Measurements from ENCODE around the gene CTIF.

CTIF gene

GRCh38 chr18:48573632-48574283 is 34.9 kb downstream of the CTIF start:
- no peak for FAIRE-seq
- no peak for DNase-seq (ENCODE audit: low spot score)

DNA sequence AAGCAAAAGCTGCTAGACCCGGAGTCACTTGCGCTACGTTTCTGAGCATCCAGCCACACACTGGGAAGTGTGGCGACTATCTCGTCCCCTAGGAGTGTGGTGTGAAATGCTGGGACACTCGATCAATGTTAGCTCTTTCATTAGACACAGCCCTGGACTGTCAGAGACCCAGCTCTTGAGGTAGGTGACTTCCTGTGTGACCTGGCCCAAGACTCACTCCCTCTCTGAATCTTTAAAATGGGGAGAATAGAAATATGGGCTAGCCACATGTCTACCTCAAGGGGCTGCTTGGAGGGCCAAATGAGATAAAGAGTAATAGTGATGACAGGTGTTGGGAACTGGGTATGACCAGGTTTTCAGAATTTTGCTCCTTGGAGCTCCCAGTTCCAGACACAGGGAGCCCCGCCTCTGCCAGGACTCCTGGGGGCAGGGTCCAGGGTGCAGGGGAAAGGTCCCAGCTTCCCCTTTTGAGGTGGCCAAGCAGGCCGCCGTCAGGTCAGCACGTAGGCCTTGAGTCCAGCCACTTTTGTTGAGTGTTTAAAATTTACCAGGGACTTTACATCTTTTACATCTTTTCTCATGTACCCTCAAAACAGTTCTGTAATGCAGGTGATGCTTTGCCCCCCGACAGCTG is 36.0 kb downstream of the CTIF start:
- FAIRE-seq = no peak

DNA sequence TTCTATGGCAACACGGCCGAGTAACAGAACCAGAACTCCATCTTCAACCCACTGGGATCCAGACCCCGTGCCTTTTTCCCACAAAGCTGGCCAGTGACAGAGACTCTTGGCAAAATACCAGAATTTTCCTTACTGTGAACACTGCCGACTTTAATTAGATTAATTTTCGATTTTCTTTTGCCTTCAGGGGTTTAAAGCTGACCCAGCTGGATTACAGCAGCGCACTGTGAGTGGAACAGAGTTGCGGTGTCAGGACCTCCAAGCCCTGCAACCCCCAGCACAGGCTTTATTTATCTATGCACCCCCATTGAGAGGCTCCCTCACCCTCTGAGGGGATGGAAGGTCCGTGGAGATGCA is 36.4 kb downstream of the CTIF start:
- DNase-seq (ENCODE audit: low spot score) (no peak), FAIRE-seq (no peak)

More for the DNA sequence above, 36.0 kb downstream of the CTIF start:
- DNase-seq (ENCODE audit: low spot score) = no peak

- FAIRE-seq = no peak
- DNase-seq (ENCODE audit: low spot score) = no peak
Observed at GRCh38 chr18:48575658-48576456, 37.0 kb downstream of the CTIF start.

DNA sequence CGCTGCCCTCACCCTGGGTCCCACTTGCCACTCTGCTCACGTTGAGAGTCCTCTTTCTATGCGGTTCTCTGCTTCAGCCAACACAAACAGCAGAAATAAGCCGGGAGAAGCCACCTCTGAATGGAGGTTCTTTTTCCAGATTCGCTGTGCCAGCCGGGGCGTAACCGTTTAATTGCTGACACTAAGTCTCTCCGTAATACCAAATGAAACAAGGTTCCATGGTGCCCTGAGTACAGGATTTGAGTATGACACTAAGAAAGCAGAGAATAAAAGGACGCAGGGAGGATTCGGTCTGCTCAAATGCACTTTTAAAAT is 37.6 kb downstream of the CTIF start:
- FAIRE-seq = no peak
- DNase-seq (ENCODE audit: low spot score) = no peak

GRCh38 chr18:48577478-48578190 is 38.8 kb downstream of the CTIF start:
- FAIRE-seq (no peak), DNase-seq (ENCODE audit: low spot score) (no peak)

DNA sequence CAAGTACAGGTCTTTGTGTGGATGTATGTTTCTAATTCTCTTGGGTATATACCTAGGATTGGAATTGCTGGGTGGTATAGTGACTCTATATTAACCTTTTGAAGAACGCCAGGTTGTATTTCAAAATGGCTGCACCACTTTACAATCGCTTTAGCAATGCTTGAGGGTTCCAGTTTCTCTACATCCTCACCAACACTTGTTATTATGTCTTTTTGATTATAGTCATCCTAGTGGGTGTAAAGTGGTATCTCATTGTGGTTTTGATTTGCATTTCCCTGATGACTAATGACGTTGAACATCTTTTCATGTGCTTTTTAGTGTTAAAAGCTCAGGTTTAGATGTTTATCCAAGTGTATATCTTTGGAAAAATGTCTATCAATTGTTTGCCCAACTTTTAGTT is 39.5 kb downstream of the CTIF start:
- no peak for DNase-seq (ENCODE audit: low spot score)
- FAIRE-seq = no peak

DNA sequence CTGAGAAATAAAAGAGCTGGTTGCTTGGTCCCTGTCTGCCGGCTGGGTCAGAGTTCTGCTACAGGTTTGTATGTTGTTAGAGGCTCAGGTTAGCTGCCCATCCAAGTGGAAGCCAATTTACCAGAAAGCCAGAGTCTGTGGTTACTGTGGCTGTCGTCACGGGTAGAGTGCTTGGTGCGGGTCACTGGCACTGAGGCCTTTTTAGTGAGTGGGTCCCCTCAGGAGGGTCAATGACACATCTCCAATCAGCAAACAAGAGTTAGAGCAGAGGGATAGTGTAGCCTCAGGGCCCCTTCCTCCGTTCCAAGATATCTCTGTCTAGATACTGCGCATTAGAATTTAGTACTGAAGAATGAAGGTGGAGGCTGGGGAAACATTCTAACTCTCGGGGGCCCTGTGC is 41.2 kb downstream of the CTIF start:
- no peak for FAIRE-seq
- DNase-seq (ENCODE audit: low spot score) = no peak

DNA sequence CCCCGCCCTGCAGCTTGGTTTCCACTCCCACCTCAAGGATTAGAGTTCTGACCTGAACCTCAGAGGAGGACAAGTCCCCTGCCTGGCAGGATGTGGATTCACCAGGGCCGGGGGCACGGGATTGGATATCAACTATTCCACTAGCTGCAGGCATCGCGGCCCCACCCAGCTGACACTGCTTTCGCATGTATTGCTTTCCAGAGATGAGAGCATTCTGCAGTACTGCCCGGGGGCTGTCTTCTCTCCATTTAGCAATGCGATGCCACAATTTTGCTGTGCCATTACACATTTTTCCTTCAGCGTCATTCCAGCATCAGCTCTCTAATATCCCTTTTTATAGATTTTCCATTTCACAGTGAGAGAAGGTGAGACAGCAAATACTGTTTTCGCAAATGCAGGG is 42.0 kb downstream of the CTIF start:
- FAIRE-seq (no peak), DNase-seq (ENCODE audit: low spot score) (no peak)

- DNase-seq (ENCODE audit: low spot score) = no peak
- FAIRE-seq = no peak
Observed at GRCh38 chr18:48581206-48581605, 42.4 kb downstream of the CTIF start.

DNA sequence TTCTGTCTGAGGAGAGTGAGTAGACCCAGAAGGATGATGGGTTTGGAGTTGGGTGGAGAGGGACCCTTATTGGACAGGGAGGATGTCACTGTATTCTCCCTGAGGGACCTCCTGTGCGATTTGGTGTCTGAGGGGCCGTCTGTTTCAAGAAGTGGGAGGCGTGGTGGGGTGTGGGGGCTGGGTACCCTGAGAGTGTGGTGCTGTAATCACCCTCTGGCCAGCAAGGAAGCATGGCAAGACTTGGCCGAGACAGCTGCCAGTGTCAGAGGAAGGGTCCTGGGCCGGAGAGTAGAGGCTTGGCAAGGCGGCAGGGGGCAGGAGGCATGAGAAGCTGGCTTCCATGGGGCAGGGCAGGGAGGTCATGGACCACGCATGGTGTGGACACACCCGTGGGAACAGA is 43.1 kb downstream of the CTIF start:
- DNase-seq (ENCODE audit: low spot score) = no peak

DNA sequence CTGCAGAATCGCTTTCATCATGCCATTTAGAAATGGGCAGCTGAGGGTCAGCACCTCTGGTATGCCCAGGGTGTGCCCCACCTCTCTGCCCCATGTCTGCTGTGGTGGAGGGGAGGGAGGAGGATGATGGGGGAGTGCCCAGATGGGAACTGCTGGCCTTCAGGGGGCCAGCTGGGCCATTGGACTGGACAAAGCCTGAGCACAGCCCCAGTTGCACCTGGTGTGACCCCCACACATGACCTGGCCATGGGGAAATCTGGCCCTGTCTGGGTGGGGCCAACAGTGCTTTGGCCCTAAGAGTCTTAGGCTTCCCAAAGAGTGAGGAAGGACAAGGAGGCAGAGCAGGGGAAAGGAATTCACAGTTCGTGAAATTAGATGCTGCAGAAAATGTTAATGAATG is 44.1 kb downstream of the CTIF start:
- FAIRE-seq (no peak), DNase-seq (ENCODE audit: low spot score) (no peak)

More for the DNA sequence above, 43.1 kb downstream of the CTIF start:
- FAIRE-seq = no peak

DNA sequence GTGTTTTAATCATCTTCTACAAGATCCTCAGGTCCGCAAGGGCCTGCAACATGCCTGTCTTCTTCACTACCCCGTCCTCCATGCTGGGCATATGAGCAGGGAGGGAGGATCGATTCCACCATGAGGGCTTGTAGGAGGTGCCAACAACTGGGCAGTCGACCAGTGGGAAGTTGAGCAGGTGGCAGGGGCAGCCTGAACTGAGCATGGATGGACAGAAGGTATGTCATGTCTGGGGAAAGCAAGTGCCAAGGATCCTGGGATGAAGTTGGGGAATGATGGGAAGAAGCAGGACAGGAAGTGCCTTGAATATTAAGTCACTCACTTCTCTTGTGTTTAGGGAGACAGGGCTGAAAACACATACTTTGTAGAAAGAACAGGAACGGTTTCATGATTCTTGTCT is 44.7 kb downstream of the CTIF start:
- DNase-seq (ENCODE audit: low spot score) = no peak
- no peak for FAIRE-seq

DNA sequence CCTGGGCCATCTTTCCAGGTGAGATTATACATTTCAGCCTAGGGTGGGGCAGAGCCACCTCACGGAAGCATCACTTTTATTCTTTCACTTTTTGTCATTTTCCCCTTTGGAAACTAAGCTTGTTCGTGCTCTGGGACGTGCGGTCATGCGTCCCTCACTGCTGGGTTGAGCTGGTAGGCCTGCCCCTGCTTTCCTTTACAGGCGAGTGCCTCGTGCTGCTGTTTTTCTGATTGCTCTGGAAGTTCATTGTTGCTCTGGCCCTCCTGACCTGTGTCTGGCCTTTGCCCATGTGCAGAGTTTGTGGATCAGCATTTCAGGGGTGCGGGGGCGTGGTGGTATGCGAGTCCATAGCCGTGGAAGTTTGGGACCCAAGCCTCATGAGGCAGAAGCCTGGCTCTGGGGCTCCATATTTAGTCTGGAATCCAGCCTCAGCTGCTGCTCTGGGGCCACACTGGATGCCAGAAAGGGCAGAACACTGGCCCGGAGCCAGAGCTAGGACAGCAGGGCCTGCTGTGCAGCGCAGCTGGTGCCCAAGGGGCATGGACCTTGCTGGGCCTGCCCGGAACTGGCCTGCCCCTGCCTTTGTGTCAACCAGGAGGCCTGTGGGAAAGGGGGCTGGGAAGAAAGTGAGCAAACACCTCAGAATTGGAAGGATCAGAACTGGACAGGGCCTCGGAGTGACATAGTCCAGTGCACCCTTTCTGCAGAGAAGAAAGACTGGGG is 51.1 kb downstream of the CTIF start:
- FAIRE-seq (no peak), DNase-seq (ENCODE audit: low spot score) (no peak)

DNA sequence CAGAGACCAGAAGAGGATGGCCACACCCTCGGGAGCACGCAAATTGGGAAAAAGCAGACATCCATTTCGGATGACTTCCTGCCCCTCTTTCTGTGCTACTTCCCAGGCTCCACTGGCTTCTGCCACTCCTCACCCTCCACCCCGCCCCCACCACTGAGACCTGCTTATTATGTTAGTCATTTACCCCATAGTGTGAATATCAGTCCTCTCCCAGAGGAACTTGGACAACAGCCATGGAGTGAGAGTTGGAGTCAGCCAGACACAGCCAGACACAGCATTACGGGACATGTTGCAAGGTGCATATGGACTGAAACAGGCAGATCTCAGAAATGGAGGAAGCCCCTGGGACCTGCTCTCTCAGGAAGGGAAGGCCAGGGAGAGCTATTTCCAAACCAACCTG is 51.8 kb downstream of the CTIF start:
- peak; percentile 73 for DNase-seq (ENCODE audit: low spot score)
- peak; percentile 80 for FAIRE-seq

- DNase-seq (ENCODE audit: low spot score) (no peak), FAIRE-seq (no peak)
Observed at GRCh38 chr18:48592540-48593171, 53.8 kb downstream of the CTIF start.

GRCh38 chr18:48594471-48595094 is 55.8 kb downstream of the CTIF start:
- DNase-seq (ENCODE audit: low spot score) = no peak
- no peak for FAIRE-seq

DNA sequence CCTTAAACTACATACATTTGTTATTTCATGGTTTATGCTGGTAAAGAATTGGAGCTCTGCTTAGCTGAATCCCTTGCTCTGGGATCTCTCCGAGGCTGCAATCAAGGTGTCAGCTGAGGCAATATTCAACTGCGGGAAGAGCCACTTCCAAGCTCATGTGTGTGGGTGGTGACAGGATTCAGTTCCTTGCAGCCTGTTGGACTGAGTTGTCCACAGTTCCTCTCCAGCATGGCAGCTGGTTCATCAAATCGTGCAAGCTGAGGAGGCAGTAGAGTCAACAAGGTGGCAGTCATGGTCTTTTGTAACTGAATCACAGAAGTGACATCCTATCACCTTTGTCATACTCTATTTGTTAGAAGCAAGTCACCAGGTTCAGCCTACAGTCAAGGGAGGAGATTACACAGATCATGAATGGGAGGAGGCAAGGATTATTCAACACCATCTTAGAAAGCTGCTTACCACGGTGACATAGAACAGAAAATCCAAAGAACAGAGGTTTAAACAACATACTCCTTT is 56.9 kb downstream of the CTIF start:
- FAIRE-seq = no peak

GRCh38 chr18:48597110-48597509 is 58.3 kb downstream of the CTIF start:
- DNase-seq (ENCODE audit: low spot score) = no peak
- FAIRE-seq = no peak

More for the DNA sequence above, 56.9 kb downstream of the CTIF start:
- no peak for DNase-seq (ENCODE audit: low spot score)

- DNase-seq (ENCODE audit: low spot score) = no peak
- FAIRE-seq = no peak
Observed at GRCh38 chr18:48597671-48598070, 58.8 kb downstream of the CTIF start.
